Lower lobe of right lung (tissue), 2 donors: Measurements from ENCODE around the gene CHKB. TPM values are rescaled to one million over a fixed set of nuclear protein-coding genes. Genes with fewer than 3 reads are reported as not detected.

Experiments used
- ATAC-seq, 2 donors: fragments of 200-7000 bp; cut with Tn5 transposase; one replicate each; pipeline ENCODE4 v1.9.1; 2020 to 2022; ENCODE audit warnings: mild to moderate bottlenecking in 2 of 2, moderate library complexity in 2 of 2
- DNase-seq: peaks from one replicate; pipeline ENCODE4 v3.0.0-alpha.2; 2020
- H3K27ac ChIP-seq: fragments of 200-600 bp; one replicate; pipeline ENCODE4 v1.8.0; 2022
- H3K27me3 ChIP-seq: fragments of 200-600 bp; one replicate; pipeline ENCODE4 v1.8.0; 2022; ENCODE audit warnings: low read depth
- H3K36me3 ChIP-seq: fragments of 200-600 bp; one replicate; pipeline ENCODE4 v1.8.0; 2022; ENCODE audit warnings: mild to moderate bottlenecking
- H3K4me1 ChIP-seq: fragments of 200-600 bp; one replicate; pipeline ENCODE4 v1.8.0; 2022
- H3K4me3 ChIP-seq: fragments of 200-600 bp; one replicate; pipeline ENCODE4 v1.8.0; 2022; ENCODE audit warnings: mild to moderate bottlenecking
- H3K9me3 ChIP-seq: fragments of 200-600 bp; one replicate; pipeline ENCODE4 v1.8.0; 2022
- intact Hi-C: fragments of 100-400 bp; cut with DNase I; formaldehyde crosslinking; loops from one replicate; pipeline ENCODE4 v1.11.0; 2022
- total RNA-seq: library from RNA; stranded (reverse); fragmentation: NEBNext Ultra II Directional; extraction: Animal tissue kit (Norgen Biotek cat#: 25700); gene quantifications from one replicate; pipeline ENCODE4 v1.2.1, GENCODE V29; 2021
- TF ChIP-seq, protein P1 (sequence below): fragments of 200-600 bp; IDR thresholded peaks from one replicate; pipeline ENCODE4 v1.8.0; 2022; ENCODE audit warnings: antibody characterized with exemption, mild to moderate bottlenecking
- donor health status: DM: no; HTN: yes; CAD: no; lungs with severe emphysema.

CHKB gene
- total RNA-seq, 1 donor from 2014 or later: 76.7 TPM

DNA sequence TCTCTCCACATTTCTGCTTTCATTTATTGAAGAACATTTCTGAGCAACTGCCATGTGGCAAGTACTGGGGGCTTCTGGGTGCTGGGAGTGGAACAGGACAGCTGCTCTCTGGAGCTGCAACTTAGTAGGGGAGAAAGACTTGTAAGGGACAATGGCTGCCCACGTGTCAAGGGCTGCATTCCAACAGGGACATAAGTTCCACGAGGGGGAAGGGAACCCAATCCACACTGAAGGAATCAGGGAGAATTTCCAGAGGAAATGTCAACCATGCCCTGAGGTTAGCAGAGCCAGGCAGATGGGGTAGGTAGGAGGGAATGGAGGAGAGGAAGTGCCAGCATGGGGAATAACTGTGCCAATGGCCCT is 19.7 kb upstream of the CHKB start:
- H3K9me3 ChIP-seq: no peaks in the 10 kb centered on the region
- intact Hi-C loops: no loop called here
- TF ChIP-seq, protein P1, sequence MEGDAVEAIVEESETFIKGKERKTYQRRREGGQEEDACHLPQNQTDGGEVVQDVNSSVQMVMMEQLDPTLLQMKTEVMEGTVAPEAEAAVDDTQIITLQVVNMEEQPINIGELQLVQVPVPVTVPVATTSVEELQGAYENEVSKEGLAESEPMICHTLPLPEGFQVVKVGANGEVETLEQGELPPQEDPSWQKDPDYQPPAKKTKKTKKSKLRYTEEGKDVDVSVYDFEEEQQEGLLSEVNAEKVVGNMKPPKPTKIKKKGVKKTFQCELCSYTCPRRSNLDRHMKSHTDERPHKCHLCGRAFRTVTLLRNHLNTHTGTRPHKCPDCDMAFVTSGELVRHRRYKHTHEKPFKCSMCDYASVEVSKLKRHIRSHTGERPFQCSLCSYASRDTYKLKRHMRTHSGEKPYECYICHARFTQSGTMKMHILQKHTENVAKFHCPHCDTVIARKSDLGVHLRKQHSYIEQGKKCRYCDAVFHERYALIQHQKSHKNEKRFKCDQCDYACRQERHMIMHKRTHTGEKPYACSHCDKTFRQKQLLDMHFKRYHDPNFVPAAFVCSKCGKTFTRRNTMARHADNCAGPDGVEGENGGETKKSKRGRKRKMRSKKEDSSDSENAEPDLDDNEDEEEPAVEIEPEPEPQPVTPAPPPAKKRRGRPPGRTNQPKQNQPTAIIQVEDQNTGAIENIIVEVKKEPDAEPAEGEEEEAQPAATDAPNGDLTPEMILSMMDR: no peak
- no peaks in the 10 kb centered on the region for H3K36me3 ChIP-seq
- no peak for ATAC-seq
- no peak for DNase-seq
- H3K27me3 ChIP-seq: peaks cover 70% of the 10 kb centered on the region
- no peak overlapping the region for H3K4me3 ChIP-seq
- H3K27ac ChIP-seq: no peak overlapping the region
- H3K4me1 ChIP-seq: no peaks in the 10 kb centered on the region

DNA sequence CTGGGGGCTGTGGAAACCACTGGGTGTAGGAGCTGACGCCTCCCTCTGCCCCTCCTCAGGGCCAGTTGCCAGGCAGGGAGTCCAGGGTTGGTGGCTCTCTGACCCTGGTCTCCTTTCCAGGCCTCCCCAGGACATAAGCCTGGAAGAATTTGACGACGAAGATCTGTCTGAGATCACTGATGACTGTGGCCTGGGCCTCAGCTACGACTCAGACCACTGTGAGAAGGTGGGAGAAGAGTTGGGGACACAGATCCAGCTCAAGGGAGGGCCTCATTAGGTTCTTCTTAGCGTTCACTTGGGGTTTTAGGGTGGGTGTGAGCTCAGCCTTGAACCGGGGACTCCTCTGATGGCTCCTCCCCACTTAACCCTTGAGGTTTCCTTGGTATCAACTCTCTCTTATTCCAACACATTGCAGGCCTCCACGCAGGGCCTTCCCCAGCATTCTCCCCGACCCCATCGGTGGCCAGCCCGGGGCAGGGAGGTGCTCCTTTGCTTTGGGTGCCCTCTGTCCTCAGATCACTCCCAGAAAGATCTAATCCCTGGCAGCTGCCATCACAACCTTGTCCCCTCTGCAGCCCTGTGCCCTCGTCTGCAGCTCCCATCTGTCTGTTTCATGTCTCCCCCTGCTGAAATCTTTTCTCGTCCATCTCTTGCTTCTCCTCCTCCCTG is 19.2 kb upstream of the CHKB start:
- Histone ChIP-seq H3K27me3 (peaks cover 70% of the 10 kb centered on the region), H3K4me1 (no peaks in the 10 kb centered on the region), H3K27ac (no peak overlapping the region), H3K4me3 (no peak overlapping the region), H3K36me3 (no peaks in the 10 kb centered on the region), H3K9me3 (no peaks in the 10 kb centered on the region)
- ATAC-seq (no peak), DNase-seq (no peak)
- TF ChIP-seq, protein P1: no peak
- intact Hi-C loops: no loop called here

DNA sequence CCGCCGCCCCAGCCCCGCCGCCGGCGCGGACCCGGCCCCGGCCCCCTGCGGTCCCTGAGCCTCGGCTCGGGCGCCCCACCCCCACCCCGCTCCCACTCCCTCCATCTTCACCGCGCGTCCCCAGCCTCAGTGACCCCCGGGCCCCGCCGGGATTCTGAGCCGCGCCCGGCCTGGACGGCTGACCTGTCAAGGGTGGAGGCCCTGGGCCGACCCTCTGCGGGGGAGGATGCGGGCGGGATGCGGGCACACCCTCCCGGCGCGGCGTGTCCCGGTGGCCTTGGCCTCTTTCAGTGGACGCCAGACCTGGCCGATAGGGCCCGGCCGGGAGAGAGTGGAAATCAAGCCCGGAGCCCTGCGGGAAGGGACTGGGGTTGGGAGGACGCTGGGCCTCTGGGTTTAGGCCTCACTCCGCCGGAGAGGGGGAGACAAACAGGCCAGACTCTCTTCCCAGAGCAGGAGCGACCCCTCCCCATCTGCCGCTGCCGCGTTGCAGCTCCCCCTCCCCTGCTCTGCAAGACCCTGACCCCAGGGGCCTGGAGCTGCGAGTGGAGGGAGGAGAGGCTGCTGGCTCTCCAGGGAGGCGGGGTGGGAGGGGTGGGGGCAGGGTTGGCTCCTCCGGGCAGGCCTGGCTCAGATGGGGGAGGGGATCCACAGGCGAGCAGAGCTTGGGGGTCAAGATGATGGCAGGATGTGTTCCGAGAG is 18.5 kb upstream of the CHKB start:
- DNase-seq: no peak
- H3K27ac ChIP-seq: no peak overlapping the region

DNA sequence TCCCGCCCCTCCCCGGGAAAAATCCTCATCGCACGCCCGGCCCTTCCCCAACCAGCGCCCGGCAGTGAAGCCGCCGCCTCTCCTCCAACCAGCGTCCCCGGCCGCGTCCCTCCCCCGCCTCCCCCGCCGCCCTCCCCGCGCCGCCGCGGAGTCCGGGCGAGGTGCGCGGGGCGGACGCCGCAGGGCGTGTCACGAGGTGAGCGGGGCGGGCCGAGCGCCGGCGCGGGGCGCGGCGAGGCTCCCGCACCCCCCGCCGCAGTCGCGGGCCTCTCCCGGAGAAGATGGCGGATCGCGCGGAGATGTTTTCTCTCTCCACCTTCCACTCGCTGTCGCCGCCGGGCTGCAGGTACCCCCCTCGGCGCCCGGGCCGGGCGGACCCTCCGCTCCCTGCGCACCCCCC is 17.9 kb upstream of the CHKB start, which contains the start of gene MAPK8IP2:
MAPK8IP2 (plus strand) TSS at position 256 of the 400 bp plus-strand sequence; CDS start at position 282, 26 bp downstream.
- Histone ChIP-seq H3K27me3 (peaks cover 64% of the 10 kb centered on the region), H3K27ac (no peak within 1 kb of the TSS), H3K9me3 (no peaks in the 10 kb centered on the region), H3K4me3 (peak within 1 kb of the TSS; percentile 39), H3K4me1 (no peaks in the 10 kb centered on the region), H3K36me3 (no peaks in the 10 kb centered on the region)
- ATAC-seq: peak; percentile 42 to 67
- TF ChIP-seq, protein P1: no peak
- intact Hi-C loops: no loop called here
- no peak for DNase-seq

More for the DNA sequence above, 18.5 kb upstream of the CHKB start:
- H3K27me3 ChIP-seq: peaks cover 70% of the 10 kb centered on the region
- intact Hi-C loops: no loop called here
- H3K36me3 ChIP-seq: no peaks in the 10 kb centered on the region
- TF ChIP-seq, protein P1: no peak
- no peaks in the 10 kb centered on the region for H3K9me3 ChIP-seq
- no peaks in the 10 kb centered on the region for H3K4me1 ChIP-seq
- peak overlapping the region; percentile 23 for H3K4me3 ChIP-seq
- ATAC-seq: peak in 1 of 2 donors; percentile 5

DNA sequence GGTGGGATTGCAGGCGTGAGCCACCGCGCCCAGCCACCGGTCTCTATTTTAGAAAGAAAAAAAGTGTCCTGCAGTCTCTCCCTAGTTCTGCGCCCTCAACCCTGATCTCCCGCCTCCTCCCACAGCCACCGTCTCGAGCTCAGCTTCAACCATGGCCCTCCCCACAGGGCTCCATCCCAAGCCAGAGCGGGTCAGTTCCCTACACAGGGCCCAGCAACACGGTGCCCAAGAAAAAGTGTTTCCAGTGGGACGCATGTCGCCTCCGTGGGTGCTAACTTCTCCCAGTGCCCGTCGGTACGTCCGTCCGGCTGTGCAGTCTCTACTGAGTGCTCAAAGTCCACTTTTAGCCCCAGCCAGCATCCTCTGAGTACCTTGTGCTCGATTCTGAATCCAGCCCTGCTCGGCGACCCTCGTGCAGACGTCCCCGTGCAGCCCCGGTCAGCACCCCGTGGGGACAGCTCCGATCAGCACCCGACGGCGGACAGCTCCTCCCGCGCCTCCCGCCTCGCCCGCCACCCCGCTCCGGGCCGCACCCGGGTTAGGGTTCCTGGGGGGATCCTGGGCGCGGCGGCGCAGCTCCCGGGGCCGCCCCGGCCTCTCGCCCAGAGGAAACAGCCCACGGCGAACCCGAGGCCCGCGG is 17.3 kb upstream of the CHKB start:
- no peak overlapping the region for H3K27ac ChIP-seq
- peak; percentile 87 for ATAC-seq
- H3K36me3 ChIP-seq: no peaks in the 10 kb centered on the region
- intact Hi-C loops: no loop called here
- peaks cover 58% of the 10 kb centered on the region for H3K27me3 ChIP-seq
- no peak for DNase-seq
- no peaks in the 10 kb centered on the region for H3K4me1 ChIP-seq
- TF ChIP-seq, protein P1: no peak
- peak overlapping the region; percentile 39 for H3K4me3 ChIP-seq
- no peaks in the 10 kb centered on the region for H3K9me3 ChIP-seq
